ENCODE measurements around the gene C19orf25. TPM values are rescaled to one million over a fixed set of nuclear protein-coding genes. Genes with fewer than 3 reads are reported as not detected.

The C19orf25 gene
- total and polyA plus RNA-seq, 9 of the 15 experiments (the other 6 are each of a cell fraction or from before 2014, with no cell fraction given): 0.79 to 96.0 (median 36.1) TPM

- TF ChIP-seq HINFP (tag; conservative IDR thresholded peaks at IDR 0.05; ENCODE audit: low read depth) (peak; percentile 80), NRF1 (conservative IDR thresholded peaks at IDR 0.05 in 1 of 2, IDR thresholded peaks at IDR 0.05 in 1 of 2) (peak; percentile 88 to 91), GTF2B (IDR thresholded peaks at IDR 0.05; ENCODE audit: extremely low read depth, insufficient read length) (peak; percentile 30), ZFP36 (IDR thresholded peaks at IDR 0.05; ENCODE audit: low read depth, low read length, partially characterized antibody) (peak; percentile 52), PHF21A (IDR thresholded peaks at IDR 0.05; ENCODE audit: borderline replicate concordance, low read depth) (peak; percentile 21; the same call in 1 of the 2 replicates), HDAC1 (IDR thresholded peaks at IDR 0.05) (no peak; a peak in 1 of 4 replicates), TFAM (CRISPR knock-in tag; conservative IDR thresholded peaks at IDR 0.05) (no peak), TBL1XR1 (IDR thresholded peaks at IDR 0.05; ENCODE audit: low read length in 2 of 2) (peak; percentile 26 to 74; a peak in 3 of 4 replicates), ZBTB7A (IDR thresholded peaks at IDR 0.05; ENCODE audit: borderline replicate concordance, control insufficient read depth, low read depth, low read length) (peak; percentile 33; the same call in 1 of the 2 replicates), UBTF (IDR thresholded peaks at IDR 0.05; ENCODE audit: borderline replicate concordance in 1 of 2, low read depth in 2 of 2, low read length in 2 of 2) (peak in 1 of 2 experiments; percentile 56; a peak in 1 of 4 replicates), CCNT2 (IDR thresholded peaks at IDR 0.05; ENCODE audit: borderline replicate concordance, extremely low read depth, insufficient read length, low read depth, low read length) (peak; percentile 92), HBP1 (CRISPR knock-in tag; IDR thresholded peaks at IDR 0.05) (no peak), ZKSCAN3 (CRISPR knock-in tag; IDR thresholded peaks at IDR 0.05) (no peak), WHSC1 (IDR thresholded peaks at IDR 0.05; ENCODE audit: low read length) (no peak), CREBBP (IDR thresholded peaks at IDR 0.05; ENCODE audit: low read depth, low read length) (no peak)
Measured at GRCh38 chr19:1438035-1438932, 40.7 kb downstream of the C19orf25 start, which contains the start of gene RPS15 (continued).

Data from K562 (cell line).